K562 (cell line): Measurements from ENCODE around the gene DDX54. TPM values are rescaled to one million over a fixed set of nuclear protein-coding genes. Genes with fewer than 3 reads are reported as not detected.

ENCODE experiments used
- ATAC-seq: fragments of 200-7000 bp; cut with Tn5 transposase; 3 replicates; pipeline ENCODE4 v1.9.1; 2020; ENCODE audit warnings: moderate library complexity
- BruUV-seq: library from RNA; stranded (reverse); fragments of 400-500 nt; replicated peaks from 2 replicates; lab custom pipeline; 2021; lab: Mats Ljungman, UMichigan
- CTCF ChIA-PET: fragments of 300-600 bp; formaldehyde crosslinking; extraction: SDS; loops from one replicate; lab custom pipeline; 2021; ENCODE audit warnings: low intra/inter-chr PET ratio; lab: Yijun Ruan, JAX
- POLR2A ChIA-PET: fragments of 300-600, 350-650 bp; sonication (Branson Sonifier 250); formaldehyde crosslinking; extraction: SDS; loops from one replicate; lab custom pipeline; 2021; ENCODE audit warnings: antibody characterized with exemption, inconsistent platforms; lab: Yijun Ruan, JAX
- DNase-seq, 4 experiments: peaks; one replicate each; pipeline versions ENCODE4 v3.0.0 to v3.0.0-alpha.2; 2011 to 2018; ENCODE audit warnings: low spot score in 3 of 4, mixed read lengths in 3 of 4; ENCODE audit errors: extremely low read depth in 1 of 4
- FAIRE-seq: peaks from 2 replicates; lab custom pipeline; 2011; peaks lifted over from hg19 to GRCh38; lab: Jason Lieb, UNC
- H2AFZ ChIP-seq: 2 replicates; pipeline ENCODE4 v1.6.0; 2011; ENCODE audit warnings: low read depth, low read length, control low read depth, inconsistent platforms
- H3K27ac ChIP-seq: fragments of 200-600 bp; 3 replicates; pipeline ENCODE4 v1.8.0; 2011; ENCODE audit warnings: low read depth, mild to moderate bottlenecking, control low read depth, inconsistent platforms, low read length, moderate library complexity, mixed read lengths; ENCODE audit errors: extremely low read depth
- H3K27me3 ChIP-seq, 2 experiments: fragments of 300-600 bp in 1 of 2; 2 replicates in 1 of 2; 3 replicates in 1 of 2; pipeline versions ENCODE4 v1.6.0 to v1.8.0; 2011; ENCODE audit warnings: inconsistent platforms in 2 of 2, low read length in 2 of 2, mild to moderate bottlenecking in 1 of 2, mixed read lengths in 1 of 2, moderate library complexity in 1 of 2; ENCODE audit not compliant: control insufficient read depth in 2 of 2, insufficient read depth in 2 of 2
- H3K36me3 ChIP-seq: fragments of 300-600 bp; 3 replicates; pipeline ENCODE4 v1.8.0; 2011; ENCODE audit warnings: mild to moderate bottlenecking, low read length, inconsistent platforms; ENCODE audit not compliant: control insufficient read depth, insufficient read depth
- H3K4me1 ChIP-seq, 2 experiments: fragments of 200-600 bp in 1 of 2; replicated peaks in 1 of 2; 2 replicates in 1 of 2; 3 replicates in 1 of 2; pipeline versions ENCODE4 v1.5.1 to v1.8.0; 2011; ENCODE audit warnings: inconsistent platforms in 2 of 2, low read length in 2 of 2, mild to moderate bottlenecking in 1 of 2, mixed read lengths in 1 of 2, moderate library complexity in 1 of 2; ENCODE audit not compliant: control insufficient read depth in 2 of 2, insufficient read depth in 2 of 2
- H3K4me2 ChIP-seq: 2 replicates; pipeline ENCODE4 v1.6.1; 2011; ENCODE audit warnings: low read length, control low read depth, inconsistent platforms, mixed read lengths; ENCODE audit not compliant: insufficient read depth
- H3K4me3 ChIP-seq: fragments of 200-600 bp; sonication (generic), shearing (Covaris generic); 2 replicates; pipeline ENCODE4 v1.5.1; 2016; ENCODE audit warnings: control low read depth, inconsistent platforms
- H3K79me2 ChIP-seq: fragments of 200-600 bp; 3 replicates; pipeline ENCODE4 v1.8.0; 2011; ENCODE audit warnings: low read length, inconsistent platforms; ENCODE audit not compliant: control insufficient read depth, insufficient read depth
- H3K9ac ChIP-seq, 2 experiments: 2 replicates each; pipeline versions ENCODE4 v1.6.0 to v1.6.1; 2011; ENCODE audit warnings: low read depth in 2 of 2, low read length in 2 of 2, control low read depth in 1 of 2, inconsistent platforms in 1 of 2, mild to moderate bottlenecking in 1 of 2, mixed read lengths in 1 of 2; ENCODE audit not compliant: insufficient read depth in 1 of 2
- H3K9me1 ChIP-seq: one replicate; pipeline ENCODE4 v1.6.0; 2011; ENCODE audit warnings: inconsistent platforms, mild to moderate bottlenecking, low read length, moderate library complexity; ENCODE audit not compliant: control insufficient read depth, insufficient read depth
- H3K9me3 ChIP-seq: replicated peaks from 2 replicates; pipeline ENCODE4 v1.5.1; 2011; ENCODE audit warnings: low read depth, low read length, inconsistent platforms; ENCODE audit not compliant: control insufficient read depth, insufficient read depth
- H4K20me1 ChIP-seq: replicated peaks from 2 replicates; pipeline ENCODE4 v1.6.1; 2011; ENCODE audit warnings: low read length, inconsistent platforms, mixed read lengths; ENCODE audit not compliant: control insufficient read depth, insufficient read depth
- POLR2G ChIP-seq: fragments of 200-400 bp; formaldehyde crosslinking; IDR thresholded peaks from 2 replicates; pipeline ENCODE4 v1.6.1; 2017; ENCODE audit warnings: low read depth, mild to moderate bottlenecking, antibody characterized with exemption, low read length, moderate library complexity
- RBFOX2 ChIP-seq: fragments of 200-400 bp; formaldehyde crosslinking; IDR thresholded peaks from 2 replicates; pipeline ENCODE4 v1.6.1; 2017; ENCODE audit warnings: low read depth, mild to moderate bottlenecking, low read length, moderate library complexity
- WGBS: fragments of 100-300 bp; shearing (Covaris generic); methylation state at CpG from one replicate; pipeline ENCODE4 v1.1.6; 2016; ENCODE audit warnings: low coverage, mixed read lengths; ENCODE audit not compliant: insufficient coverage; ENCODE audit errors: missing lambda C conversion rate; 5-methylcytosine and 5-hydroxymethylcytosine counted together
- in situ Hi-C: fragments of 300-500 bp; cut with MboI; formaldehyde crosslinking; loops from 4 replicates; pipeline ENCODE4 v1.15.0; 2018; ENCODE audit warnings: inconsistent platforms, mixed read lengths
- intact Hi-C: fragments of 100-400 bp; cut with micrococcal nuclease; formaldehyde crosslinking; loops from 2 replicates; pipeline ENCODE4 v1.14.2; 2022
- polyA plus RNA-seq, 8 experiments: library from polyadenylated mRNA; depleted of rRNA in 4 of 8; stranded (reverse) in 5 of 8; unstranded in 3 of 8; fragments of >200 nt; fragmentation: Nextera tagmentation in 2 of 8; fragmentation: Illumina TruSeq in 1 of 8; extraction: Ambion mirVana in 2 of 8; extraction: Trizol in 1 of 8; gene quantifications; 2 replicates each; pipeline versions ENCODE4 v1.2.1 to v1.2.3, GENCODE V29; 2011 to 2014; ENCODE audit warnings: inconsistent platforms in 1 of 8, missing spikeins in 1 of 8
- total RNA-seq, 7 experiments: library from RNA; depleted of rRNA in 6 of 7; stranded (reverse); fragments of >200 nt in 6 of 7; fragmentation: Illumina TruSeq in 2 of 7; extraction: Trizol in 2 of 7; gene quantifications; 2 replicates each; pipeline versions ENCODE4 v1.2.1 to v1.2.3, GENCODE V29; 2011 to 2021; ENCODE audit warnings: low replicate concordance in 1 of 7
- TF ChIP-seq, protein P1 (sequence below): fragments of 450-650 bp; formaldehyde crosslinking; IDR thresholded peaks from 2 replicates; pipeline ENCODE4 v1.4.0; 2020; ENCODE audit warnings: mild to moderate bottlenecking
- TF ChIP-seq, protein P2 (sequence below): fragments of 450-650 bp; formaldehyde crosslinking; IDR thresholded peaks from 2 replicates; pipeline ENCODE4 v1.4.0; 2020; ENCODE audit warnings: mild to moderate bottlenecking, moderate library complexity
- TF ChIP-seq, protein P3 (sequence below): IDR thresholded peaks from 2 replicates; pipeline ENCODE4 v1.6.1; 2016; ENCODE audit warnings: missing genetic modification characterization, missing compliant biosample characterization
- TF ChIP-seq, protein P4 (sequence below): fragments of 250-450 bp; sonication (Bioruptor Pico); IDR thresholded peaks from 2 replicates; pipeline ENCODE4 v1.8.0; 2022; ENCODE audit warnings: inconsistent platforms, mild to moderate bottlenecking, moderate library complexity, borderline replicate concordance

Gene DDX54
- total and polyA plus RNA-seq, 9 of the 15 experiments (the other 6 are each of a cell fraction or from before 2014, with no cell fraction given) = 1.4 to 135 (median 51.4) TPM

DNA sequence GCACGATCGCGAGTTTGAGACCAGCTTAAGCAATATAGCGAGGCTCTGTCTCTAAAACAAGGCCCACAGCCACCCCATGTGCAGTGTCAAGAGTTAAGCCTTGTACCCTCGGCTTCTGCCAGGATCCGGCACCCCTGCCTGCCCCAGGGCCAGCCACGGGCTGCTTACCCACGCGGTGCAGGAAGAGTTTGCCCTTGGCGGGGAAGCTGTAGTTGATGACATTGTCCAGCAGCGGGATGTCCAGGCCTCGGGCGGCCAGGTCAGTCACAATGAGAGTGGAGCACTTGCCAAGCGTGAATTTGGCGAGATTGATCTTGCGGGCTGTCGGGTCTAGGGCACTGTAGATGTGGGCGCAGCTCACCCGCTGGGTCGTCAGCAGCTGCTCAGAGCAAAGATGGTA is 13.1 kb downstream of the DDX54 start:
- peak overlapping the region in 1 of 2 experiments; percentile 62; a peak in 1 of 4 replicates for H3K9ac ChIP-seq
- H3K4me3 ChIP-seq = no peak overlapping the region
- no peak overlapping the region for H3K27ac ChIP-seq
- peaks cover 89% of the 10 kb centered on the region for H3K36me3 ChIP-seq
- ATAC-seq = no peak
- no TSS peak for BruUV-seq
- no peaks in the 10 kb centered on the region for H3K9me3 ChIP-seq
- H2AFZ ChIP-seq = no peak overlapping the region
- FAIRE-seq = no peak
- H3K79me2 ChIP-seq = no peaks in the 10 kb centered on the region; the same call in 2 of the 3 replicates
- no peaks in the 10 kb centered on the region for H3K27me3 ChIP-seq
- DNase-seq = no peak
- peaks cover 0 to 12% of the 10 kb centered on the region in 2 experiments; a peak in 2 of 5 replicates for H3K4me1 ChIP-seq
- WGBS = 97% methylated on average over 13 of the region's 20 CpGs
- ChIA-PET POLR2A (interaction anchor here (0.6 kb wide), 1 partner anchor 11 kb away, joined by 3 read pairs; no protein-coding TSS in a partner anchor), CTCF (no interaction called here)
- no peaks in the 10 kb centered on the region; the same call in 1 of the 2 replicates for H4K20me1 ChIP-seq
- intact Hi-C loops = no loop called here
- TF ChIP-seq, protein P1, sequence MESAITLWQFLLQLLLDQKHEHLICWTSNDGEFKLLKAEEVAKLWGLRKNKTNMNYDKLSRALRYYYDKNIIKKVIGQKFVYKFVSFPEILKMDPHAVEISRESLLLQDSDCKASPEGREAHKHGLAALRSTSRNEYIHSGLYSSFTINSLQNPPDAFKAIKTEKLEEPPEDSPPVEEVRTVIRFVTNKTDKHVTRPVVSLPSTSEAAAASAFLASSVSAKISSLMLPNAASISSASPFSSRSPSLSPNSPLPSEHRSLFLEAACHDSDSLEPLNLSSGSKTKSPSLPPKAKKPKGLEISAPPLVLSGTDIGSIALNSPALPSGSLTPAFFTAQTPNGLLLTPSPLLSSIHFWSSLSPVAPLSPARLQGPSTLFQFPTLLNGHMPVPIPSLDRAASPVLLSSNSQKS (CRISPR knock-in tag) = no peak
- TF ChIP-seq RBFOX2 (peak; percentile 29; the same call in 1 of the 2 replicates), POLR2G (peak; percentile 30; the same call in 1 of the 2 replicates)
- TF ChIP-seq, protein P2, sequence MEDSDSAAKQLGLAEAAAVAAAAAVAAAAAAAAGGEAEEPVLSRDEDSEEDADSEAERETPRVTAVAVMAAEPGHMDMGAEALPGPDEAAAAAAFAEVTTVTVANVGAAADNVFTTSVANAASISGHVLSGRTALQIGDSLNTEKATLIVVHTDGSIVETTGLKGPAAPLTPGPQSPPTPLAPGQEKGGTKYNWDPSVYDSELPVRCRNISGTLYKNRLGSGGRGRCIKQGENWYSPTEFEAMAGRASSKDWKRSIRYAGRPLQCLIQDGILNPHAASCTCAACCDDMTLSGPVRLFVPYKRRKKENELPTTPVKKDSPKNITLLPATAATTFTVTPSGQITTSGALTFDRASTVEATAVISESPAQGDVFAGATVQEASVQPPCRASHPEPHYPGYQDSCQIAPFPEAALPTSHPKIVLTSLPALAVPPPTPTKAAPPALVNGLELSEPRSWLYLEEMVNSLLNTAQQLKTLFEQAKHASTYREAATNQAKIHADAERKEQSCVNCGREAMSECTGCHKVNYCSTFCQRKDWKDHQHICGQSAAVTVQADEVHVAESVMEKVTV = no peak
- TF ChIP-seq, protein P3, sequence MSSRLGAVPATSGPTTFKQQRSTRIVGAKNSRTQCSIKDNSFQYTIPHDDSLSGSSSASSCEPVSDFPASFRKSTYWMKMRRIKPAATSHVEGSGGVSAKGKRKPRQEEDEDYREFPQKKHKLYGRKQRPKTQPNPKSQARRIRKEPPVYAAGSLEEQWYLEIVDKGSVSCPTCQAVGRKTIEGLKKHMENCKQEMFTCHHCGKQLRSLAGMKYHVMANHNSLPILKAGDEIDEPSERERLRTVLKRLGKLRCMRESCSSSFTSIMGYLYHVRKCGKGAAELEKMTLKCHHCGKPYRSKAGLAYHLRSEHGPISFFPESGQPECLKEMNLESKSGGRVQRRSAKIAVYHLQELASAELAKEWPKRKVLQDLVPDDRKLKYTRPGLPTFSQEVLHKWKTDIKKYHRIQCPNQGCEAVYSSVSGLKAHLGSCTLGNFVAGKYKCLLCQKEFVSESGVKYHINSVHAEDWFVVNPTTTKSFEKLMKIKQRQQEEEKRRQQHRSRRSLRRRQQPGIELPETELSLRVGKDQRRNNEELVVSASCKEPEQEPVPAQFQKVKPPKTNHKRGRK = no peak
- TF ChIP-seq, protein P4, sequence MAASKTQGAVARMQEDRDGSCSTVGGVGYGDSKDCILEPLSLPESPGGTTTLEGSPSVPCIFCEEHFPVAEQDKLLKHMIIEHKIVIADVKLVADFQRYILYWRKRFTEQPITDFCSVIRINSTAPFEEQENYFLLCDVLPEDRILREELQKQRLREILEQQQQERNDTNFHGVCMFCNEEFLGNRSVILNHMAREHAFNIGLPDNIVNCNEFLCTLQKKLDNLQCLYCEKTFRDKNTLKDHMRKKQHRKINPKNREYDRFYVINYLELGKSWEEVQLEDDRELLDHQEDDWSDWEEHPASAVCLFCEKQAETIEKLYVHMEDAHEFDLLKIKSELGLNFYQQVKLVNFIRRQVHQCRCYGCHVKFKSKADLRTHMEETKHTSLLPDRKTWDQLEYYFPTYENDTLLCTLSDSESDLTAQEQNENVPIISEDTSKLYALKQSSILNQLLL = no peak
- TF ChIP-seq, all 486 proteins: peak for 2
- in situ Hi-C loops = loop anchor here (5.0 kb wide), 1 partner anchor 125 kb away; no protein-coding TSS in a partner anchor
- Histone ChIP-seq H3K4me2 (no peak overlapping the region), H3K9me1 (peaks cover 2% of the 10 kb centered on the region)
